Measurements from ENCODE around the gene PLXNB2.

Gene PLXNB2

GRCh38 chr22:50315289-50316113 lies 8.1 kb upstream of the PLXNB2 start:
- no peak for TF ChIP-seq TOX (CRISPR knock-in tag; IDR thresholded peaks at IDR 0.05; ENCODE audit: borderline replicate concordance)
- no peak for TF ChIP-seq RARB (CRISPR knock-in tag; IDR thresholded peaks at IDR 0.05)
- no peak for TF ChIP-seq ZNF8 (CRISPR knock-in tag; IDR thresholded peaks at IDR 0.05)
- TF ChIP-seq OSR1 (CRISPR knock-in tag; IDR thresholded peaks at IDR 0.05) = no peak
- no peak for TF ChIP-seq POU6F1 (CRISPR knock-in tag; IDR thresholded peaks at IDR 0.05; ENCODE audit: borderline replicate concordance, low read depth)
- TF ChIP-seq GLIS3 (CRISPR knock-in tag; IDR thresholded peaks at IDR 0.05) = no peak
- no peak for TF ChIP-seq ZNF565 (CRISPR knock-in tag; conservative IDR thresholded peaks at IDR 0.05; ENCODE audit: low read depth)
- TF ChIP-seq TCF4 (CRISPR knock-in tag; IDR thresholded peaks at IDR 0.05; ENCODE audit: borderline replicate concordance) = no peak
- no peak for TF ChIP-seq ISL1 (CRISPR knock-in tag; IDR thresholded peaks at IDR 0.05)
- TF ChIP-seq BACH2 (CRISPR knock-in tag; IDR thresholded peaks at IDR 0.05; ENCODE audit: borderline replicate concordance) = no peak
- no peak for TF ChIP-seq ARNTL (CRISPR knock-in tag; IDR thresholded peaks at IDR 0.05; ENCODE audit: borderline replicate concordance, low read depth)
- no peak for ATAC-seq

- TF ChIP-seq ARNTL (CRISPR knock-in tag; IDR thresholded peaks at IDR 0.05; ENCODE audit: borderline replicate concordance, low read depth) (no peak), PPARA (CRISPR knock-in tag; IDR thresholded peaks at IDR 0.05; ENCODE audit: borderline replicate concordance) (no peak), ISL1 (CRISPR knock-in tag; IDR thresholded peaks at IDR 0.05) (no peak), CSRNP3 (CRISPR knock-in tag; IDR thresholded peaks at IDR 0.05) (no peak), ESRRG (CRISPR knock-in tag; IDR thresholded peaks at IDR 0.05) (no peak), CSDC2 (CRISPR knock-in tag; IDR thresholded peaks at IDR 0.05) (no peak), GLIS3 (CRISPR knock-in tag; IDR thresholded peaks at IDR 0.05) (no peak), TSHZ2 (CRISPR knock-in tag; IDR thresholded peaks at IDR 0.05) (no peak), TCF4 (CRISPR knock-in tag; IDR thresholded peaks at IDR 0.05; ENCODE audit: borderline replicate concordance) (no peak), ZNF8 (CRISPR knock-in tag; IDR thresholded peaks at IDR 0.05) (no peak), ZFP3 (CRISPR knock-in tag; IDR thresholded peaks at IDR 0.05) (no peak), PATZ1 (CRISPR knock-in tag; IDR thresholded peaks at IDR 0.05; ENCODE audit: borderline replicate concordance) (no peak), CREB5 (CRISPR knock-in tag; IDR thresholded peaks at IDR 0.05; ENCODE audit: low read depth) (no peak), ZNF565 (CRISPR knock-in tag; conservative IDR thresholded peaks at IDR 0.05; ENCODE audit: low read depth) (no peak)
- no peak for ATAC-seq
Observed at GRCh38 chr22:50314455-50315288, 7.2 kb upstream of the PLXNB2 start.
